Heart left ventricle (tissue), 13 donors: ENCODE results near the gene CTXND1.

ENCODE experiments used
- POLR2A ChIP-seq, 2 donors: fragments of 450-650 bp; IDR thresholded peaks; one replicate each; pipeline ENCODE4 v1.6.1; 2017; ENCODE audit warnings: antibody characterized with exemption in 2 of 2, mild to moderate bottlenecking in 2 of 2, moderate library complexity in 2 of 2
- TF ChIP-seq, protein P1 (sequence below), 12 donors: fragments of 200-600 bp; sonication (generic) in 4 of 12; IDR thresholded peaks; one replicate each; pipeline versions ENCODE4 v1.5.0 to v1.8.0; 2018 to 2022; ENCODE audit warnings: antibody characterized with exemption in 12 of 12, mild to moderate bottlenecking in 5 of 12
- donor health status: ischemic (EF 13 %, LVEDD 7.1; RV severe dilation, severe dysfunction).
- donor health status: DM: no; HTN: yes; CAD: no.
- donor health status: DM: no; HTN: no; CAD: no.
- donor health status: ischemic (EF 25% LVEDD 6.9; RV normal size, moderate dysfunction).
- donor health status: ischemic (EF 25% LVEDD 5.7; RV mildly dilated, moderate dysfunction).
- donor health status: ischemic (EF 35%, LVEDD 5.7; RV mildly dilated, moderate dysfunction).
- donor health status: nonischemic (EF 11% LVEDD 7.7; RV severe dilation, severe dysfunction).
- donor health status: DM: yes; HTN: yes; CAD: no.
- donor health status: PGD.
- donor health status: ischemic (EF 29% LVEDD 5.4; RV normal size, mild dysfunction).
- donor health status: nonischemic (EF 23%, LVEDD 6.1; RV moderate dilation, normal function).

DNA sequence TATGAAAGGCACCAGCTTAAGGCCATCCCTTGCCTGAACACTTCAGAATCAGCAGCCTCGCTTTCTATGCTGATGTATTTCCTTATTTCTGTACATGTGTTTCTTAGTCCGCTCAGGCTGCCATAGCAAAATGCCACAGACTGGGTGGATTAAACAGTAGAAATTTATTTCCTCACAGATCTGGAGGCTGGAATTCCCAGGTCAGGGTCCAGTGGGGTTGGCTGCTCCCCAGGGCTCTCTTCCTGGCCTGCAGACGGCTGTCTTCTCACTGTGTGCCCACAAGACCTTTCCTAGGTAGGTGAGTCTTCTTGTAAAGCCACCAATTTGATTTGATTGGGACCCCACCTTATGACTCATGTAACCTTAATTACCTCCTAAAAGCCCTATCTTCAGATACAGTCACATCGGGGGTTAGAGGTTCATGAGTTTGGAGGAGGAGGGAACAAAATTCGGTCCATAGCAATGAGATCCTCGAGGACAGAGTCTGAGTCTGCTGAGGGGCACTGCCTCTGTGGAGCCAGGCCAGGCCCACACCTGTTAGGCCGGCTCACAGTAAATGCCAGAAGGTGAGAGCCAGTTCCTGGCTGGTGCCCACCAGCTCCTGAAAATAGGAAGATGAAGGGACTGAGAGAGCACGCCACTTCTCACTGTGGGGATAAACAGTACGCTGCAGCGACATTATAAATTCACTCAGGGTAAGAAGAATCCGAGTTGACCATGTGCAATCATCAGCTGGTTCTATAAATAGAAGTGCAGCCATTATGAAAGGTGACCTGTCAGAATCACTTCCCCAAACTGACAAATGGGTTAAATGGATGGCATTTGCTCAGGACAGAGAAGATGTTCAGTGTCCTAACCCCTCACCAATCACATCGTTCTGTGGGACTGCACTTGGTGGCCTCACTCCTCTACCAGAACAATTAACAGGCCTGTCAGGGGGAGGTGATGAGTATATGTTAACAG lies 41.1 kb downstream of the CTXND1 start:
- TF ChIP-seq, protein P1, sequence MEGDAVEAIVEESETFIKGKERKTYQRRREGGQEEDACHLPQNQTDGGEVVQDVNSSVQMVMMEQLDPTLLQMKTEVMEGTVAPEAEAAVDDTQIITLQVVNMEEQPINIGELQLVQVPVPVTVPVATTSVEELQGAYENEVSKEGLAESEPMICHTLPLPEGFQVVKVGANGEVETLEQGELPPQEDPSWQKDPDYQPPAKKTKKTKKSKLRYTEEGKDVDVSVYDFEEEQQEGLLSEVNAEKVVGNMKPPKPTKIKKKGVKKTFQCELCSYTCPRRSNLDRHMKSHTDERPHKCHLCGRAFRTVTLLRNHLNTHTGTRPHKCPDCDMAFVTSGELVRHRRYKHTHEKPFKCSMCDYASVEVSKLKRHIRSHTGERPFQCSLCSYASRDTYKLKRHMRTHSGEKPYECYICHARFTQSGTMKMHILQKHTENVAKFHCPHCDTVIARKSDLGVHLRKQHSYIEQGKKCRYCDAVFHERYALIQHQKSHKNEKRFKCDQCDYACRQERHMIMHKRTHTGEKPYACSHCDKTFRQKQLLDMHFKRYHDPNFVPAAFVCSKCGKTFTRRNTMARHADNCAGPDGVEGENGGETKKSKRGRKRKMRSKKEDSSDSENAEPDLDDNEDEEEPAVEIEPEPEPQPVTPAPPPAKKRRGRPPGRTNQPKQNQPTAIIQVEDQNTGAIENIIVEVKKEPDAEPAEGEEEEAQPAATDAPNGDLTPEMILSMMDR (IDR thresholded peaks at IDR 0.05): no peak
- no peak for TF ChIP-seq POLR2A (IDR thresholded peaks at IDR 0.05)
